Breast epithelium (tissue), 3 donors: ENCODE data around the gene PLCL2.

Experiments used
- POLR2A ChIP-seq: fragments of 450-650 bp; IDR thresholded peaks from one replicate; pipeline ENCODE4 v1.6.1; 2016; ENCODE audit warnings: antibody characterized with exemption, mild to moderate bottlenecking, moderate library complexity
- POLR2AphosphoS5 ChIP-seq, 3 donors: sonication (generic); formaldehyde crosslinking; IDR thresholded peaks; one replicate each; pipeline ENCODE4 v1.6.1; 2017; ENCODE audit warnings: antibody characterized with exemption in 3 of 3

DNA sequence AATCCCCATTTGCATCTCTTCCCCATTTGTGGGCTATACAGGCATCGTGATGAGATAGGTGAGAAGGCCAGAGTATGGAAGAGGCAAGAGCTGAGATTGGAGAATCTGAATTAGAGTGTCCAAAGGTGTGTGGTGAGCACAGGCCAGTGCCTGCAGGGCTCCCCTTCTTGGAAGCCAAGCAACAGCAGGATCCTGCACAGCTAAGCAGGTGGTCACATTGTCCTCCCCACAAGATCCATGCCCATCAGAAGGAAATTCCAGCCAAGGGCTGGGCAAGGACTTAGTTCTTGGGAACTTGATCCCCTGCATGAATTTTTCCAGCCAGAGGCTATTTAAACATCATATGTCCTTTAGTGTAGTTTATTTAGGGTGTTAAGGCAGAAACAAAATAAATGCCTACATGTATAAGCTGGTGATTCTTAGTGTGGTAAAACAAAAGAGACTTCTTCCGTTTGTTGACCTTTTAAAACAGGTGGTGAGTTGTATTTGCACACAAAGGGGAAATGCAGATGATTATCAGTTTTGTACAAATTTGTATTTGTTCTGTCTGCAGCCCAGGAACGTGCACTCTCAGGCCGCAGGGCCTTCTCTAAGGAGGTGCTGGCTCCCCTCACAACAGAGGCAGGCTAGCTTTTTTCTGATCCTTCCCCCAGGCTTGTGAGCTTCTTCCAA lies 110.2 kb downstream of the PLCL2 start:
- TF ChIP-seq POLR2AphosphoS5 (IDR thresholded peaks at IDR 0.05) (no peak), POLR2A (no peak)
